H1 (cell line): ENCODE measurements around the gene OSBP2. TPM values are rescaled to one million over a fixed set of nuclear protein-coding genes. Genes with fewer than 3 reads are reported as not detected.

Source experiments
- CTCF ChIA-PET: fragments of 300-600 bp; sonication (Branson Sonifier 250); formaldehyde crosslinking; loops from one replicate; lab custom pipeline; 2021; ENCODE audit not compliant: partially characterized antibody; lab: Charles Lee
- POLR2A ChIA-PET: fragments of 300-600 bp; sonication (Branson Sonifier 250); formaldehyde crosslinking; loops from one replicate; lab custom pipeline; 2021; ENCODE audit warnings: inconsistent platforms; ENCODE audit not compliant: partially characterized antibody; lab: Charles Lee
- DNase-seq, 2 experiments: peaks; one replicate each; pipeline versions ENCODE4 v3.0.0 to v3.0.0-alpha.2; 2010 to 2022; ENCODE audit warnings: low spot score in 2 of 2, low read depth in 1 of 2, mixed read lengths in 1 of 2
- FAIRE-seq: peaks from 2 replicates; lab custom pipeline; 2011; peaks lifted over from hg19 to GRCh38; lab: Jason Lieb, UNC
- H2AFZ ChIP-seq: 2 replicates; pipeline ENCODE4 v1.8.1; 2012; ENCODE audit warnings: low read length, inconsistent platforms
- H2AK5ac ChIP-seq: 2 replicates; pipeline ENCODE4 v1.6.1; 2013; ENCODE audit warnings: low read depth, low read length
- H2BK120ac ChIP-seq: replicated peaks from 2 replicates; pipeline ENCODE3; 2013; ENCODE audit warnings: low read depth, low read length, inconsistent platforms
- H2BK12ac ChIP-seq: 2 replicates; pipeline ENCODE4 v1.6.1; 2013; ENCODE audit warnings: low read depth, low read length
- H2BK15ac ChIP-seq: 2 replicates; pipeline ENCODE4 v1.6.1; 2013; ENCODE audit warnings: low read length
- H2BK20ac ChIP-seq: 2 replicates; pipeline ENCODE4 v1.6.1; 2013; ENCODE audit warnings: low read length
- H2BK5ac ChIP-seq: 2 replicates; pipeline ENCODE4 v1.6.1; 2013; ENCODE audit warnings: low read depth, low read length
- H3K14ac ChIP-seq: 2 replicates; pipeline ENCODE4 v1.6.1; 2013; ENCODE audit warnings: inconsistent platforms; ENCODE audit not compliant: insufficient read length
- H3K18ac ChIP-seq: 2 replicates; pipeline ENCODE4 v1.6.1; 2013; ENCODE audit warnings: low read length; ENCODE audit errors: extremely low read depth
- H3K23ac ChIP-seq: 2 replicates; pipeline ENCODE4 v1.6.1; 2013; ENCODE audit warnings: inconsistent platforms; ENCODE audit not compliant: insufficient read length
- H3K23me2 ChIP-seq: 2 replicates; pipeline ENCODE4 v1.6.1; 2013; ENCODE audit warnings: low read depth, low read length
- H3K27ac ChIP-seq: 2 replicates; pipeline ENCODE4 v1.6.1; 2011; ENCODE audit warnings: low read depth, low read length, inconsistent platforms
- H3K27me3 ChIP-seq, 4 experiments: replicated peaks in 1 of 4; 1 replicate in 1 of 4; 2 replicates in 3 of 4; pipeline versions ENCODE4 v1.6.1 to v1.8.1; 2011 to 2013; ENCODE audit warnings: low read length in 3 of 4, mild to moderate bottlenecking in 3 of 4, inconsistent platforms in 2 of 4, mixed read lengths in 2 of 4, moderate library complexity in 1 of 4; ENCODE audit not compliant: control insufficient read depth in 3 of 4, insufficient read depth in 3 of 4; ENCODE audit errors: extremely low read depth in 1 of 4
- H3K36me3 ChIP-seq, 4 experiments: 2 replicates each; pipeline versions ENCODE4 v1.6.1 to v1.8.1; 2011 to 2013; ENCODE audit warnings: mild to moderate bottlenecking in 4 of 4, low read length in 3 of 4, moderate library complexity in 2 of 4, control low read depth in 1 of 4, inconsistent platforms in 1 of 4; ENCODE audit not compliant: insufficient read depth in 4 of 4, control insufficient read depth in 2 of 4
- H3K4ac ChIP-seq: replicated peaks from 2 replicates; pipeline ENCODE3; 2013; ENCODE audit warnings: low read length, low read depth, mixed read lengths, inconsistent platforms; ENCODE audit not compliant: insufficient read length
- H3K4me1 ChIP-seq, 4 experiments: replicated peaks in 1 of 4; 1 replicate in 1 of 4; 2 replicates in 3 of 4; pipeline versions ENCODE4 v1.6.1 to v1.8.1; 2011 to 2013; ENCODE audit warnings: low read length in 3 of 4, inconsistent platforms in 2 of 4, mixed read lengths in 1 of 4; ENCODE audit not compliant: insufficient read depth in 4 of 4, control insufficient read depth in 3 of 4
- H3K4me2 ChIP-seq, 2 experiments: 2 replicates each; pipeline versions ENCODE4 v1.6.1 to v1.8.1; 2011 to 2013; ENCODE audit warnings: low read depth in 2 of 2, low read length in 2 of 2, control low read depth in 1 of 2, inconsistent platforms in 1 of 2, mild to moderate bottlenecking in 1 of 2; ENCODE audit not compliant: insufficient read depth in 1 of 2
- H3K4me3 ChIP-seq, 4 experiments: fragments of 200-600, 300-600 bp in 1 of 4; sonication (generic), shearing (Covaris generic), sonication (Bioruptor Twin) in 1 of 4; 2 replicates each; pipeline versions ENCODE4 v1.5.1 to v1.8.1; 2011 to 2016; ENCODE audit warnings: low read length in 4 of 4, low read depth in 3 of 4, control low read depth in 2 of 4, inconsistent platforms in 2 of 4, mild to moderate bottlenecking in 2 of 4, mixed read lengths in 1 of 4, moderate library complexity in 1 of 4; ENCODE audit not compliant: insufficient read depth in 2 of 4; ENCODE audit errors: extremely low read depth in 1 of 4
- H3K56ac ChIP-seq: replicated peaks from 2 replicates; pipeline ENCODE3; 2013; ENCODE audit warnings: low read depth, mild to moderate bottlenecking, mixed read lengths, low read length, inconsistent platforms; ENCODE audit not compliant: insufficient read length
- H3K79me1 ChIP-seq: 2 replicates; pipeline ENCODE4 v1.6.1; 2013; ENCODE audit warnings: low read depth, low read length, control low read depth
- H3K79me2 ChIP-seq, 2 experiments: 2 replicates each; pipeline versions ENCODE4 v1.6.1 to v1.8.1; 2012 to 2013; ENCODE audit warnings: low read length in 2 of 2, mild to moderate bottlenecking in 2 of 2, inconsistent platforms in 1 of 2; ENCODE audit not compliant: insufficient read depth in 2 of 2, control insufficient read depth in 1 of 2
- H3K9ac ChIP-seq, 4 experiments: replicated peaks in 1 of 4; 1 replicate in 1 of 4; 2 replicates in 3 of 4; pipeline versions ENCODE4 v1.6.1 to v1.8.1; 2011 to 2013; ENCODE audit warnings: low read depth in 3 of 4, low read length in 3 of 4, control low read depth in 2 of 4, mild to moderate bottlenecking in 2 of 4, moderate library complexity in 2 of 4, inconsistent platforms in 1 of 4; ENCODE audit errors: extremely low read depth in 1 of 4
- H3K9me3 ChIP-seq, 2 experiments: 2 replicates each; pipeline versions ENCODE4 v1.6.1 to v1.8.1; 2012 to 2013; ENCODE audit warnings: mild to moderate bottlenecking in 2 of 2, moderate library complexity in 2 of 2, control low read depth in 1 of 2, inconsistent platforms in 1 of 2, low read depth in 1 of 2, low read length in 1 of 2, mixed read lengths in 1 of 2; ENCODE audit not compliant: insufficient read depth in 2 of 2
- H4K20me1 ChIP-seq, 2 experiments: replicated peaks in 1 of 2; 2 replicates each; pipeline versions ENCODE3 to v1.8.1; 2011 to 2013; ENCODE audit warnings: inconsistent platforms in 2 of 2, low read length in 2 of 2, mild to moderate bottlenecking in 1 of 2; ENCODE audit not compliant: insufficient read depth in 2 of 2, control insufficient read depth in 1 of 2
- H4K5ac ChIP-seq: 2 replicates; pipeline ENCODE4 v1.6.1; 2013; ENCODE audit warnings: low read length, low read depth, mixed read lengths, inconsistent platforms; ENCODE audit not compliant: insufficient read length
- H4K8ac ChIP-seq: 2 replicates; pipeline ENCODE4 v1.8.0; 2013; ENCODE audit warnings: mild to moderate bottlenecking, moderate library complexity, low read length, inconsistent platforms; ENCODE audit not compliant: insufficient read depth; ENCODE audit errors: extremely low read depth
- H4K91ac ChIP-seq: replicated peaks from 2 replicates; pipeline ENCODE3; 2013; ENCODE audit warnings: low read length, mixed read lengths, inconsistent platforms; ENCODE audit not compliant: insufficient read length
- EGR1 ChIP-seq: IDR thresholded peaks from 2 replicates; pipeline ENCODE4 v1.6.1; 2011; ENCODE audit warnings: low read depth, low read length, borderline replicate concordance
- FOSL1 ChIP-seq: IDR thresholded peaks from 2 replicates; pipeline ENCODE4 v1.6.1; 2011; ENCODE audit warnings: mild to moderate bottlenecking, low read depth, low read length, moderate library complexity; ENCODE audit not compliant: insufficient read depth
- KDM4A ChIP-seq: IDR thresholded peaks from one replicate; pipeline ENCODE4 v1.7.1; 2012; ENCODE audit warnings: low read depth, mild to moderate bottlenecking, moderate library complexity, low read length, inconsistent platforms; ENCODE audit not compliant: severe bottlenecking
- KDM5A ChIP-seq: fragments of 200-600 bp; IDR thresholded peaks from 2 replicates; pipeline ENCODE4 v1.7.1; 2012; ENCODE audit warnings: mild to moderate bottlenecking, low read length, inconsistent platforms, mixed read lengths
- MAFK ChIP-seq: IDR thresholded peaks from 2 replicates; pipeline ENCODE4 v1.6.1; 2012; ENCODE audit warnings: low read depth, mild to moderate bottlenecking, improper control_type of control experiment, low read length
- PHF8 ChIP-seq: fragments of 200-600 bp; sonication (generic); conservative IDR thresholded peaks from 2 replicates; pipeline ENCODE4 v1.7.1; 2012; ENCODE audit warnings: low read depth, mild to moderate bottlenecking, inconsistent platforms, low read length, moderate library complexity
- RNF2 ChIP-seq: fragments of 200-900, 300-1000 bp; sonication (generic); IDR thresholded peaks from 2 replicates; pipeline ENCODE4 v1.7.1; 2016; ENCODE audit warnings: borderline replicate concordance, low read depth, mild to moderate bottlenecking, antibody characterized with exemption, low read length; ENCODE audit not compliant: poor library complexity, severe bottlenecking; ENCODE audit errors: missing control alignments
- SP2 ChIP-seq: IDR thresholded peaks from 2 replicates; pipeline ENCODE4 v1.6.1; 2012; ENCODE audit warnings: mild to moderate bottlenecking, low read length, inconsistent platforms
- TAF7 ChIP-seq: optimal IDR thresholded peaks from 2 replicates; pipeline ENCODE3; 2011; ENCODE audit warnings: low read depth, mild to moderate bottlenecking, inconsistent platforms, low read length, moderate library complexity, borderline replicate concordance
- WGBS, 2 experiments: shearing (Covaris generic) in 1 of 2; methylation state at CpG; one replicate each; pipeline versions ENCODE4 v1.1.6 to v1.1.7; 2013 to 2015; ENCODE audit warnings: low lambda C conversion rate in 2 of 2, mixed read lengths in 2 of 2, inconsistent platforms in 1 of 2, low coverage in 1 of 2, missing lambda C conversion rate in 1 of 2; ENCODE audit not compliant: insufficient replicate concordance in 2 of 2, insufficient coverage in 1 of 2, insufficient read length in 1 of 2; ENCODE audit errors: extremely low coverage in 1 of 2, missing lambda C conversion rate in 1 of 2; 5-methylcytosine and 5-hydroxymethylcytosine counted together
- polyA plus RNA-seq, 7 experiments: library from polyadenylated mRNA; depleted of rRNA in 3 of 7; stranded (reverse) in 5 of 7; unstranded in 2 of 7; fragments of >200 nt in 5 of 7; fragments of 200-250 nt in 2 of 7; gene quantifications; 1 replicate in 5 of 7; 2 replicates in 1 of 7; 4 replicates in 1 of 7; pipeline versions ENCODE4 v1.2.1 to v1.2.3, GENCODE V29; 2011 to 2013; ENCODE audit warnings: missing spikeins in 2 of 7, mixed read lengths in 2 of 7
- total RNA-seq: library from RNA; stranded (reverse); fragmentation: NEBNext Ultra II Directional; extraction: Animal tissue kit (Norgen Biotek cat#: 25700); gene quantifications from 2 replicates; pipeline ENCODE4 v1.2.1, GENCODE V29; 2021

OSBP2 gene
- total and polyA plus RNA-seq, 2 of the 8 experiments (the other 6 are each of a cell fraction or from before 2014, with no cell fraction given) = 3.4 to 3.7 TPM

DNA sequence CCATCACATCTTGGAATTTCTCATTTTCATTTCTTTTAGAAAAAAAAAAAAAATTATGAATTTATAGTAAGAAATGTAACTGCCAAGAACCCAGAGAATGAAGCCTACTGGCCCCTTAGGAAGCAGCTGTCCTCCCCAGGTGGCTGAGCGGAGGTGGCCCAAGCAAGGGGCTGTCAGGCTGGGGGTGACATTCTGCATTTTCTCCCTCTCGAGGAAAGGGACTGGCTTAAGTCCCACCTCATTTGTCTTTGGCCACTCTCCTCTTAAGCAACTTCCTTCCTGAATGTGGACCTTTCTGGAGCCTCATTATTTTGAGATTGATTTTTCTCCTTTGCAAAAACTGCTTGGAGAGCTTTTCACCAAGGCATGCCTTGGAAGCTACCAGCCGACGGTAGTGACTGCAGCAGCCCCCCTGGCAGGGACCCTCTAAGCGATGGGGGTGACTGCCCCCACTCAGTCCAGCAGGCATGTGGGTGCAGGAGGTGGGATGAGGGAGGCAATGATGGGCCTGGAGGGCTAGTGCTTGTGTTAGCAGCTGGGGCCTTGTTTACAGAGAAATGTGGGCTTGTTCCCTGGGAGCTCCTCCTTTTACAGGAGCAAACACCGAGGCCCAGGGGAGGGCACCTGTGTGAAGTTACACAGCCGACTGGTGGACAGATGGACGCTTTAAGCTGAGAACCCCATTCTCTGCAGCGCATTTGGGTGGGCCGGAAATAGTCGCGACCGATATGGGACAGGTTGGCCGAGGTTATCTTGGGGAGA, 162.2 kb downstream of the OSBP2 start:
- DNase-seq (no peak), FAIRE-seq (no peak)
- Histone ChIP-seq H2BK12ac (no peak overlapping the region), H2BK5ac (no peak overlapping the region), H3K4me2 (no peak overlapping the region), H3K23me2 (no peaks in the 10 kb centered on the region), H3K18ac (no peak overlapping the region), H3K4me3 (no peak overlapping the region), H3K9me3 (no peaks in the 10 kb centered on the region), H2BK20ac (no peak overlapping the region), H3K14ac (no peak overlapping the region), H4K5ac (no peak overlapping the region), H3K36me3 (no peaks in the 10 kb centered on the region), H3K27me3 (no peaks in the 10 kb centered on the region), H3K79me2 (no peaks in the 10 kb centered on the region), H3K27ac (no peak overlapping the region), H3K4me1 (no peaks in the 10 kb centered on the region), H4K8ac (no peak overlapping the region; the same call in 1 of the 2 replicates), H3K9ac (no peak overlapping the region), H2BK120ac (no peak overlapping the region), H3K56ac (no peak overlapping the region), H4K20me1 (peaks cover 0 to 2% of the 10 kb centered on the region in 2 experiments), H3K23ac (no peak overlapping the region), H3K4ac (no peak overlapping the region), H2BK15ac (no peak overlapping the region), H2AK5ac (no peak overlapping the region), H2AFZ (no peak overlapping the region), H3K79me1 (no peaks in the 10 kb centered on the region), H4K91ac (no peak overlapping the region)
- WGBS, 2 experiments = 94% methylated on average over 14 of the region's 14 CpGs; no CpG with 5 or more reads in 1 of the 2 experiments
- TF ChIP-seq PHF8 (no peak), TAF7 (no peak), EGR1 (no peak), FOSL1 (no peak), RNF2 (no peak), KDM5A (no peak), KDM4A (no peak), MAFK (no peak), SP2 (no peak)
- ChIA-PET POLR2A (no interaction called here), CTCF (interaction anchor here (0.8 to 1.2 kb wide), 2 partner anchors 20 to 84 kb away, joined by 3 read pairs; no protein-coding TSS in a partner anchor)
